Activated B cell treated with CpG ODN at 0.5 μM for 24 hours (primary cell): Measurements from ENCODE around the gene ABCG4. TPM values are rescaled to one million over a fixed set of nuclear protein-coding genes. Genes with fewer than 3 reads are reported as not detected.

Experiments
- ATAC-seq: fragments of 200-7000 bp; cut with Tn5 transposase; one replicate; pipeline ENCODE4 v1.10.0; 2021; ENCODE audit warnings: low read depth, mild to moderate bottlenecking, moderate library complexity
- CTCF ChIA-PET: fragments of 350-600 bp; sonication (Branson Sonifier 250); formaldehyde crosslinking; loops from one replicate; lab custom pipeline; 2021; ENCODE audit warnings: antibody characterized with exemption; lab: Charles Lee
- POLR2A ChIA-PET: fragments of 350-600 bp; sonication (Branson Sonifier 250); formaldehyde crosslinking; loops from one replicate; lab custom pipeline; 2021; ENCODE audit warnings: antibody characterized with exemption; lab: Charles Lee
- DNase-seq: peaks from one replicate; pipeline ENCODE4 v3.0.0; 2022
- H3K27ac Mint-ChIP-seq: one replicate; pipeline ENCODE4 v1.8.0; 2020; ENCODE audit warnings: mixed read lengths
- H3K27me3 Mint-ChIP-seq: one replicate; pipeline ENCODE4 v1.8.0; 2021; ENCODE audit warnings: mixed read lengths
- H3K36me3 Mint-ChIP-seq: one replicate; pipeline ENCODE4 v1.8.0; 2021; ENCODE audit warnings: low read depth, mixed read lengths
- H3K4me1 Mint-ChIP-seq: one replicate; pipeline ENCODE4 v1.8.0; 2021; ENCODE audit warnings: mixed read lengths
- H3K4me3 Mint-ChIP-seq: one replicate; pipeline ENCODE4 v1.8.0; 2020; ENCODE audit warnings: mild to moderate bottlenecking, mixed read lengths
- H3K9me3 Mint-ChIP-seq: one replicate; pipeline ENCODE4 v1.8.0; 2020; ENCODE audit warnings: mixed read lengths
- CTCF ChIP-seq: fragments of 200-600 bp; IDR thresholded peaks from one replicate; pipeline ENCODE4 v1.8.0; 2022; ENCODE audit warnings: antibody characterized with exemption, mild to moderate bottlenecking
- intact Hi-C: fragments of 100-400 bp; cut with micrococcal nuclease; formaldehyde crosslinking; loops from one replicate; pipeline ENCODE4 v1.15.1; 2024
- total RNA-seq: library from RNA; stranded (reverse); gene quantifications from 2 replicates; pipeline ENCODE4 v1.2.3, GENCODE V29; 2022

Gene ABCG4
- total RNA-seq, 1 donor from 2014 or later: not detected

GRCh38 chr11:119205080-119205479, 56.2 kb downstream of the ABCG4 start:
- ATAC-seq: no peak
- Mint-ChIP-seq H3K27ac (peak overlapping the region; percentile 56), H3K4me1 (peaks cover 31% of the 10 kb centered on the region), H3K4me3 (peak overlapping the region; percentile 96), H3K9me3 (no peaks in the 10 kb centered on the region), H3K27me3 (no peaks in the 10 kb centered on the region), H3K36me3 (peaks cover 3% of the 10 kb centered on the region)
- intact Hi-C loops: loop anchor here (1.0 to 5.0 kb wide), 2 partner anchors 79 to 768 kb away; partner anchors contain the start of gene KMT2A
- ChIA-PET CTCF (interaction anchor here (1.0 to 4.0 kb wide), 7 partner anchors 8 to 116 kb away, joined by 3 to 23 read pairs (median 6); partner anchors contain the start of gene C2CD2L), POLR2A (interaction anchor here (0.6 to 1.8 kb wide), 8 partner anchors 15 to 187 kb away, joined by 3 to 6 read pairs (median 3); partner anchors contain the start of genes C2CD2L, HYOU1, RPS25 and TRAPPC4)
- no peak for DNase-seq
- no peak for TF ChIP-seq CTCF

GRCh38 chr11:119205574-119206510, 57.0 kb downstream of the ABCG4 start, which contains the start of gene CBL:
Gene CBL, plus strand, starts transcription at chr11:119206339. Its CDS starts 79 bp downstream, at chr11:119206418.
- CTCF ChIA-PET: interaction anchor here (0.6 to 4.0 kb wide), 14 partner anchors 9 to 117 kb away, joined by 3 to 23 read pairs (median 4); partner anchors contain the start of genes C2CD2L and NLRX1

GRCh38 chr11:119206511-119207414, 57.9 kb downstream of the ABCG4 start:
- H3K4me1 Mint-ChIP-seq: peaks cover 31% of the 10 kb centered on the region
- no peaks in the 10 kb centered on the region for H3K27me3 Mint-ChIP-seq
- peak; percentile 15 for ATAC-seq
- POLR2A ChIA-PET: interaction anchor here (0.5 to 2.3 kb wide), 14 partner anchors 38 to 771 kb away, joined by 3 to 21 read pairs (median 4); partner anchors contain the start of genes C2CD2L, HYOU1, RPS25 and TRAPPC4
- intact Hi-C loops: loop anchor here (1.0 to 5.0 kb wide), 5 partner anchors 16 to 769 kb away; partner anchors contain the start of genes KMT2A and USP2
- peak overlapping the region; percentile 88 for H3K27ac Mint-ChIP-seq
- no peak for TF ChIP-seq CTCF
- peak overlapping the region; percentile 96 for H3K4me3 Mint-ChIP-seq
- no peaks in the 10 kb centered on the region for H3K9me3 Mint-ChIP-seq
- no peak for DNase-seq
- CTCF ChIA-PET: interaction anchor here (0.6 to 4.0 kb wide), 13 partner anchors 8 to 116 kb away, joined by 3 to 23 read pairs (median 4); partner anchors contain the start of genes C2CD2L and NLRX1
- H3K36me3 Mint-ChIP-seq: peaks cover 3% of the 10 kb centered on the region

More at GRCh38 chr11:119205574-119206510, 57.0 kb downstream of the ABCG4 start, which contains the start of gene CBL:
- POLR2A ChIA-PET: interaction anchor here (0.6 to 2.3 kb wide), 12 partner anchors 14 to 187 kb away, joined by 3 to 21 read pairs (median 4); partner anchors contain the start of genes C2CD2L, DPAGT1, HYOU1 and RPS25
- ATAC-seq (peak; percentile 86), DNase-seq (peak; percentile 95)
- Mint-ChIP-seq H3K36me3 (peaks cover 3% of the 10 kb centered on the region), H3K9me3 (no peaks in the 10 kb centered on the region), H3K27me3 (no peaks in the 10 kb centered on the region), H3K27ac (peak within 1 kb of the TSS; percentile 90), H3K4me3 (peak within 1 kb of the TSS; percentile 96), H3K4me1 (peaks cover 31% of the 10 kb centered on the region)
- intact Hi-C loops: loop anchor here (1.0 to 5.0 kb wide), 5 partner anchors 17 to 769 kb away; partner anchors contain the start of genes KMT2A and USP2
- TF ChIP-seq CTCF: no peak

GRCh38 chr11:119207415-119207960, 58.6 kb downstream of the ABCG4 start:
- Mint-ChIP-seq H3K4me1 (peaks cover 31% of the 10 kb centered on the region), H3K9me3 (no peaks in the 10 kb centered on the region), H3K27ac (peak overlapping the region; percentile 88), H3K4me3 (peak overlapping the region; percentile 96), H3K27me3 (no peaks in the 10 kb centered on the region), H3K36me3 (peaks cover 3% of the 10 kb centered on the region)
- intact Hi-C loops: loop anchor here (1.0 to 5.0 kb wide), 4 partner anchors 15 to 770 kb away; partner anchors contain the start of genes KMT2A and USP2
- CTCF ChIA-PET: interaction anchor here (1.4 to 4.0 kb wide), 4 partner anchors 52 to 116 kb away, joined by 3 to 23 read pairs (median 6); no protein-coding TSS in a partner anchor
- POLR2A ChIA-PET: interaction anchor here (0.6 to 2.3 kb wide), 8 partner anchors 47 to 772 kb away, joined by 3 to 21 read pairs (median 5); a partner anchor contains a TSS
- DNase-seq: no peak
- no peak for TF ChIP-seq CTCF
- no peak for ATAC-seq
